ENCODE measurements around the gene ELAVL3.

- no peak for TF ChIP-seq PBX3 (IDR thresholded peaks at IDR 0.05)
- TF ChIP-seq NRF1 (IDR thresholded peaks at IDR 0.05; ENCODE audit: low read depth, low read length), result no peak
Observed at GRCh38 chr19:11448410-11448809, 32.4 kb downstream of the ELAVL3 start.

Data from SK-N-SH (cell line).